HG03378 (cell line): Measurements from ENCODE around the gene ZFYVE26.

ENCODE experiments used
- ATAC-seq: cut with Tn5 transposase; IDR thresholded peaks from one replicate; pipeline ENCODE4 v1.9.1; 2021; ENCODE audit warnings: mild to moderate bottlenecking, moderate library complexity; ENCODE audit not compliant: unreplicated experiment

Gene ZFYVE26

GRCh38 chr14:67817750-67818438, 1.5 kb upstream of the ZFYVE26 start:
- ATAC-seq = no peak

GRCh38 chr14:67815573-67816225, 691 bp downstream of the ZFYVE26 start:
- ATAC-seq = no peak

- ATAC-seq = no peak
Measured at GRCh38 chr14:67814821-67815220, 1.6 kb downstream of the ZFYVE26 start.

- ATAC-seq = no peak
Measured at GRCh38 chr14:67806246-67806645, 10.1 kb downstream of the ZFYVE26 start.

- no peak for ATAC-seq
Measured at GRCh38 chr14:67800743-67801142, 15.6 kb downstream of the ZFYVE26 start.

GRCh38 chr14:67798731-67799130, 17.7 kb downstream of the ZFYVE26 start:
- no peak for ATAC-seq

- ATAC-seq = no peak
Measured at GRCh38 chr14:67787673-67788072, 28.7 kb downstream of the ZFYVE26 start.

GRCh38 chr14:67785270-67786109, 30.9 kb downstream of the ZFYVE26 start:
- ATAC-seq = no peak

- no peak for ATAC-seq
Measured at GRCh38 chr14:67784244-67784823, 32.1 kb downstream of the ZFYVE26 start.

- ATAC-seq = no peak
Measured at GRCh38 chr14:67782090-67782489, 34.3 kb downstream of the ZFYVE26 start.

GRCh38 chr14:67778792-67779191, 37.6 kb downstream of the ZFYVE26 start:
- no peak for ATAC-seq

GRCh38 chr14:67776653-67777322, 39.6 kb downstream of the ZFYVE26 start:
- no peak for ATAC-seq

GRCh38 chr14:67773844-67774377, 42.5 kb downstream of the ZFYVE26 start:
- no peak for ATAC-seq

- ATAC-seq = no peak
Measured at GRCh38 chr14:67768219-67768618, 48.2 kb downstream of the ZFYVE26 start.

- no peak for ATAC-seq
Measured at GRCh38 chr14:67766035-67766680, 50.2 kb downstream of the ZFYVE26 start.

GRCh38 chr14:67765192-67765834, 51.1 kb downstream of the ZFYVE26 start:
- no peak for ATAC-seq

GRCh38 chr14:67764496-67764895, 51.9 kb downstream of the ZFYVE26 start:
- no peak for ATAC-seq

GRCh38 chr14:67763158-67763822, 53.1 kb downstream of the ZFYVE26 start:
- ATAC-seq = no peak

GRCh38 chr14:67762051-67762450, 54.3 kb downstream of the ZFYVE26 start:
- ATAC-seq = no peak
